Upper lobe of left lung (tissue), 6 donors: Measurements from ENCODE around the gene GCDH. TPM values are rescaled to one million over a fixed set of nuclear protein-coding genes. Genes with fewer than 3 reads are reported as not detected.
A peak's percentile ranks its signal among the peaks of the same experiment; 100 is the strongest.

ENCODE experiments used
- ATAC-seq, 2 donors: fragments of 200-7000 bp; cut with Tn5 transposase; one replicate each; pipeline ENCODE4 v1.9.1; 2022; ENCODE audit warnings: mild to moderate bottlenecking in 2 of 2, moderate library complexity in 2 of 2; ENCODE audit not compliant: low FRiP score in 2 of 2
- DNase-seq, 2 donors: peaks; one replicate each; pipeline ENCODE4 v3.0.0-alpha.2; 2019 to 2020
- H3K27ac ChIP-seq, 4 donors: fragments of 200-600 bp; sonication (generic); one replicate each; pipeline ENCODE4 v1.5.1; 2016 to 2019
- H3K27me3 ChIP-seq, 4 donors: fragments of 200-600 bp; sonication (generic); one replicate each; pipeline ENCODE4 v1.5.1; 2017 to 2019
- H3K36me3 ChIP-seq, 4 donors: fragments of 200-600 bp; sonication (generic); one replicate each; pipeline ENCODE4 v1.5.1; 2016 to 2019
- H3K4me1 ChIP-seq, 4 donors: fragments of 200-600 bp; sonication (generic); one replicate each; pipeline ENCODE4 v1.5.1; 2018 to 2019
- H3K4me3 ChIP-seq, 4 donors: fragments of 200-600 bp; sonication (generic); one replicate each; pipeline ENCODE4 v1.5.1; 2017 to 2019; ENCODE audit warnings: mild to moderate bottlenecking in 2 of 4, moderate library complexity in 1 of 4
- H3K9me3 ChIP-seq, 4 donors: fragments of 200-600 bp; sonication (generic); one replicate each; pipeline ENCODE4 v1.5.1; 2018 to 2019
- CTCF ChIP-seq, 6 experiments: fragments of 450-650 bp in 4 of 6; fragments of 200-600 bp in 2 of 6; sonication (generic) in 2 of 6; IDR thresholded peaks; one replicate each; pipeline ENCODE4 v1.5.1; 2016 to 2019; ENCODE audit warnings: antibody characterized with exemption in 6 of 6
- EP300 ChIP-seq, 4 donors: sonication (generic); formaldehyde crosslinking; IDR thresholded peaks; one replicate each; pipeline ENCODE4 v1.5.1; 2017; ENCODE audit warnings: antibody characterized with exemption in 4 of 4, control low read depth in 2 of 4
- POLR2A ChIP-seq, 4 donors: fragments of 450-650 bp; IDR thresholded peaks; one replicate each; pipeline ENCODE4 v1.5.1; 2016 to 2017; ENCODE audit warnings: antibody characterized with exemption in 4 of 4, mild to moderate bottlenecking in 2 of 4
- POLR2AphosphoS5 ChIP-seq, 2 donors: sonication (generic); formaldehyde crosslinking; IDR thresholded peaks; one replicate each; pipeline ENCODE4 v1.5.1; 2017; ENCODE audit warnings: antibody characterized with exemption in 2 of 2
- WGBS, 2 donors: methylation state at CpG; one replicate each; pipeline ENCODE4 v1.1.5; 2017 to 2018; 5-methylcytosine and 5-hydroxymethylcytosine counted together
- total RNA-seq, 6 donors: library from RNA; depleted of rRNA in 4 of 6; stranded (reverse); fragments of >200 nt in 4 of 6; gene quantifications; one replicate each; pipeline versions ENCODE4 v1.1.0 to v1.2.1, GENCODE V29; 2016 to 2021
- donor health status: DM: no; HTN: no; CAD: no; lungs with moderate emphysema.
- donor health status: DM: no; HTN: yes; CAD: no; lungs with severe emphysema.

Gene GCDH
- total RNA-seq, 6 donors from 2014 or later = 19.3 to 47.1 (median 33.3) TPM

GRCh38 chr19:12937093-12937926 is 46.4 kb downstream of the GCDH start:
- Histone ChIP-seq H3K4me1 (peaks cover 41 to 63% (median 45%) of the 10 kb centered on the region in 4 donors), H3K9me3 (no peaks in the 10 kb centered on the region), H3K27ac (peak overlapping the region in 3 of 4 donors; percentile 21 to 94 (median 92)), H3K36me3 (peaks cover 10 to 31% (median 24%) of the 10 kb centered on the region in 4 donors), H3K4me3 (peak overlapping the region in 3 of 4 donors; percentile 68 to 91 (median 79)), H3K27me3 (no peaks in the 10 kb centered on the region)
- DNase-seq = peak in 1 of 2 donors; percentile 63
- ATAC-seq = no peak
- TF ChIP-seq CTCF (IDR thresholded peaks at IDR 0.05) (peak in 1 of 6 experiments; percentile 2), POLR2A (IDR thresholded peaks at IDR 0.05) (no peak), POLR2AphosphoS5 (IDR thresholded peaks at IDR 0.05) (no peak)
- 12 to 25% methylated on average over 21 to 23 of the region's 23 CpGs for WGBS, 2 donors

- Histone ChIP-seq H3K36me3 (peaks cover 11 to 40% (median 29%) of the 10 kb centered on the region in 4 donors), H3K4me1 (peaks cover 40 to 63% (median 44%) of the 10 kb centered on the region in 4 donors), H3K27me3 (no peaks in the 10 kb centered on the region), H3K27ac (peak within 1 kb of the TSS; percentile 82 to 94 (median 88)), H3K4me3 (peak within 1 kb of the TSS; percentile 68 to 91 (median 79)), H3K9me3 (no peaks in the 10 kb centered on the region)
- 1% methylated on average over 39 to 43 of the region's 63 CpGs for WGBS, 2 donors
- ATAC-seq (peak; percentile 96 to 98), DNase-seq (peak; percentile 99 to 100)
- TF ChIP-seq POLR2AphosphoS5 (IDR thresholded peaks at IDR 0.05) = peak; percentile 96 to 99
- TF ChIP-seq POLR2A (IDR thresholded peaks at IDR 0.05) = peak; percentile 99 to 100 (median 100)
- TF ChIP-seq EP300 (IDR thresholded peaks at IDR 0.05) = peak in 1 of 4 donors; percentile 20
- peak in 4 of 6 experiments; percentile 6 to 77 (median 49) for TF ChIP-seq CTCF (IDR thresholded peaks at IDR 0.05)
Measured at GRCh38 chr19:12937927-12938778, 47.2 kb downstream of the GCDH start, which contains the start of gene CALR. CALR (plus strand) TSS chr19:12938609; CDS start chr19:12938680, 71 bp downstream.

- no peak for TF ChIP-seq EP300 (IDR thresholded peaks at IDR 0.05)
- peak in 3 of 6 experiments; percentile 19 to 69 (median 29) for TF ChIP-seq CTCF (IDR thresholded peaks at IDR 0.05)
- peak in 1 of 4 donors; percentile 2 for TF ChIP-seq POLR2A (IDR thresholded peaks at IDR 0.05)
- H3K9me3 ChIP-seq = no peaks in the 10 kb centered on the region
- peak overlapping the region; percentile 68 to 91 (median 79) for H3K4me3 ChIP-seq
- ATAC-seq = peak in 1 of 2 donors; percentile 27
- H3K36me3 ChIP-seq = peaks cover 14 to 48% (median 37%) of the 10 kb centered on the region in 4 donors
- no peaks in the 10 kb centered on the region for H3K27me3 ChIP-seq
- peak overlapping the region; percentile 82 to 94 (median 88) for H3K27ac ChIP-seq
- peak in 1 of 2 donors; percentile 51 for DNase-seq
- 0 to 9% methylated on average over 9 to 28 of the region's 54 CpGs for WGBS, 2 donors
- H3K4me1 ChIP-seq = peaks cover 45 to 65% (median 49%) of the 10 kb centered on the region in 4 donors
Measured at GRCh38 chr19:12938779-12939601, 48.0 kb downstream of the GCDH start.

- Histone ChIP-seq H3K27me3 (no peaks in the 10 kb centered on the region), H3K36me3 (peaks cover 14 to 58% (median 45%) of the 10 kb centered on the region in 4 donors), H3K27ac (peak overlapping the region; percentile 11 to 94 (median 88)), H3K4me1 (peaks cover 45 to 69% (median 55%) of the 10 kb centered on the region in 4 donors), H3K4me3 (peak overlapping the region in 3 of 4 donors; percentile 68 to 91 (median 79)), H3K9me3 (no peaks in the 10 kb centered on the region)
- no peak for DNase-seq
- TF ChIP-seq POLR2A (IDR thresholded peaks at IDR 0.05) = no peak
- TF ChIP-seq POLR2AphosphoS5 (IDR thresholded peaks at IDR 0.05) = no peak
- no peak for TF ChIP-seq EP300 (IDR thresholded peaks at IDR 0.05)
- no peak for TF ChIP-seq CTCF (IDR thresholded peaks at IDR 0.05)
- ATAC-seq = no peak
- 42 to 47% methylated on average over 7 to 10 of the region's 10 CpGs for WGBS, 2 donors
Measured at GRCh38 chr19:12939975-12940423, 49.0 kb downstream of the GCDH start.
